ENCODE data around the gene ZNF398. TPM values are rescaled to one million over a fixed set of nuclear protein-coding genes. Genes with fewer than 3 reads are reported as not detected.

ZNF398 gene
- total and polyA plus RNA-seq, 11 donors, result 2.1 to 14.4 (median 8.4) TPM

- intact Hi-C loops (cut with DNase I), result no loop called here
- 82 to 90% (median 86%) methylated on average over 4 of the region's 4 CpGs for WGBS, 4 donors
- peak overlapping the region; percentile 71 to 99 (median 82) for H3K4me3 ChIP-seq
- peaks cover 0 to 25% (median 22%) of the 10 kb centered on the region in 12 donors for H3K4me1 ChIP-seq
- peaks cover 0 to 20% (median 15%) of the 10 kb centered on the region in 9 donors for H3K36me3 ChIP-seq
- TF ChIP-seq POLR2A (IDR thresholded peaks at IDR 0.05) (no peak), CTCF (IDR thresholded peaks at IDR 0.05) (no peak)
- H3K27me3 ChIP-seq, result peaks cover 0 to 3% (median 0%) of the 10 kb centered on the region in 9 donors
- ATAC-seq, result no peak
- H3K27ac ChIP-seq, result peak overlapping the region in 11 of 12 donors; percentile 86 to 97 (median 91)
- DNase-seq, result no peak
- H3K9me3 ChIP-seq, result no peaks in the 10 kb centered on the region
Measured at GRCh38 chr7:149194799-149195179, 47.5 kb downstream of the ZNF398 start.

- TF ChIP-seq POLR2A (IDR thresholded peaks at IDR 0.05) (peak in 1 of 2 donors; percentile 66), CTCF (IDR thresholded peaks at IDR 0.05) (peak; percentile 43 to 92 (median 64))
- WGBS, 4 donors, result 0 to 1% (median 0%) methylated on average over 28 to 97 of the region's 97 CpGs
- H3K4me3 ChIP-seq, result peak within 1 kb of the TSS; percentile 71 to 99 (median 82)
- peak; percentile 89 to 94 (median 93) for DNase-seq
- H3K27me3 ChIP-seq, result peaks cover 0 to 3% (median 0%) of the 10 kb centered on the region in 9 donors
- peaks cover 3 to 27% (median 22%) of the 10 kb centered on the region in 9 donors for H3K36me3 ChIP-seq
- ATAC-seq, result peak; percentile 96 to 99 (median 98)
- no peaks in the 10 kb centered on the region for H3K9me3 ChIP-seq
- intact Hi-C loops (cut with DNase I), result loop anchor here in 1 of 10 donors (2.0 kb wide), 1 partner anchor 43 kb away; the partner anchor contains the start of gene ZNF212
- H3K27ac ChIP-seq, result peak within 1 kb of the TSS; percentile 76 to 97 (median 90)
- H3K4me1 ChIP-seq, result peaks cover 0 to 25% (median 22%) of the 10 kb centered on the region in 12 donors
Measured at GRCh38 chr7:149195180-149196150, 48.2 kb downstream of the ZNF398 start, which contains the start of gene ZNF282. ZNF282 (plus strand) TSS chr7:149195546; CDS start chr7:149195590, 44 bp downstream.

- peaks cover 0 to 3% (median 0%) of the 10 kb centered on the region in 9 donors for H3K27me3 ChIP-seq
- intact Hi-C loops (cut with DNase I), result loop anchor here in 1 of 10 donors (2.0 kb wide), 1 partner anchor 43 kb away; the partner anchor contains the start of gene ZNF212
- no peak for ATAC-seq
- WGBS, 4 donors, result 1 to 4% (median 3%) methylated on average over 13 to 17 of the region's 17 CpGs
- DNase-seq, result no peak
- peaks cover 0 to 25% (median 22%) of the 10 kb centered on the region in 12 donors for H3K4me1 ChIP-seq
- H3K4me3 ChIP-seq, result peak overlapping the region; percentile 30 to 99 (median 82)
- TF ChIP-seq POLR2A (IDR thresholded peaks at IDR 0.05) (no peak), CTCF (IDR thresholded peaks at IDR 0.05) (no peak)
- H3K9me3 ChIP-seq, result no peaks in the 10 kb centered on the region
- H3K27ac ChIP-seq, result peak overlapping the region; percentile 28 to 97 (median 90)
- H3K36me3 ChIP-seq, result peaks cover 3 to 35% (median 30%) of the 10 kb centered on the region in 9 donors
Measured at GRCh38 chr7:149196151-149196704, 49.0 kb downstream of the ZNF398 start.
